Measurements from ENCODE around the gene IFNA4.
"Not testable (repeated sequence)": the region's sequence is repeated elsewhere in the genome, so short reads cannot be mapped to it uniquely, and the experiment has no call there.

The IFNA4 gene

DNA sequence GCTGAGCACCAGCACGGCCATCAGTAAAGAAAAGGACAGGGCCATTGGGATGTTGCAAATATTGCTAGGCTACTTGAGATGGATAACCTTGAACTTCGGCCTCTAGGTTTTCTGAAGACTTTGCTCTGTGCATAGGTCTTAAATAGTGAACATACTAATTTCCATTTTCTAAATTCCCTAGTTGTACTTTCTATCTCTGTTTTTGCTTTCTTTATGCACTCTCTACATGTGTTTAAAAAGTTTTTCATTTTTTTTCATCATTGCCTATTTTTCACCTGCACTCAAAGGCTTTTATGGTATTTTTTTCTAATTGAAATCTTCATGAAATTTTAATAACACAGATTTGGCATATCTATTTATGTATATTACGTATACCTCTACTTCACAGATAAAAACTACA is at the start of gene IFNA4:
TSS of gene IFNA4 (minus strand) at position 101 of the 400 bp plus-strand sequence. CDS start at position 45, 56 bp downstream.
- H3K27me3 ChIP-seq (ENCODE audit: low read depth); H3K4me1 ChIP-seq; H3K4me3 ChIP-seq; H3K36me3 ChIP-seq (replicated peaks); in situ Hi-C loops (cut with MboI; ENCODE audit: low sequenced_read_pairs); H3K9me3 ChIP-seq; DNase-seq (ENCODE audit: low spot score in 2 of 2): not testable (repeated sequence)

DNA sequence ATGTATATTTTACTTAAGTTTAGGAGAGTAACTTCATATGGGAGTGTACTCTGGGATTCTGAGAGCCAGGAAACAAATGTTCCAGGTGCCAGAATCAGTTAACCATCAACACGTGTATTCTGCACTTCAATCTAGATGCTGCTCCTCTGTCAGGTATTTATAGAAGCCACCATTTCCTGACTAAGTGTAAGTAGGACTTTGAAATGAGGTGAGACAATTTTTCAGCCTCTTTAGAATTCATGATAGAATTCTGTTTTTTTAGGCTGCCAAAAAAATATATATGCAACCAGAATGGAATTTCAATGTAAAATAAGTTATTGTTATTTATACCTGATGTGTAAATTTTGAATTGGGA is 49.0 kb upstream of the IFNA4 start:
- H3K27me3 ChIP-seq (ENCODE audit: low read depth); H3K4me1 ChIP-seq; H3K4me3 ChIP-seq; in situ Hi-C loops (cut with MboI; ENCODE audit: low sequenced_read_pairs); H3K9me3 ChIP-seq; DNase-seq (ENCODE audit: low spot score in 2 of 2); H3K36me3 ChIP-seq (replicated peaks): not testable (repeated sequence)

DNA sequence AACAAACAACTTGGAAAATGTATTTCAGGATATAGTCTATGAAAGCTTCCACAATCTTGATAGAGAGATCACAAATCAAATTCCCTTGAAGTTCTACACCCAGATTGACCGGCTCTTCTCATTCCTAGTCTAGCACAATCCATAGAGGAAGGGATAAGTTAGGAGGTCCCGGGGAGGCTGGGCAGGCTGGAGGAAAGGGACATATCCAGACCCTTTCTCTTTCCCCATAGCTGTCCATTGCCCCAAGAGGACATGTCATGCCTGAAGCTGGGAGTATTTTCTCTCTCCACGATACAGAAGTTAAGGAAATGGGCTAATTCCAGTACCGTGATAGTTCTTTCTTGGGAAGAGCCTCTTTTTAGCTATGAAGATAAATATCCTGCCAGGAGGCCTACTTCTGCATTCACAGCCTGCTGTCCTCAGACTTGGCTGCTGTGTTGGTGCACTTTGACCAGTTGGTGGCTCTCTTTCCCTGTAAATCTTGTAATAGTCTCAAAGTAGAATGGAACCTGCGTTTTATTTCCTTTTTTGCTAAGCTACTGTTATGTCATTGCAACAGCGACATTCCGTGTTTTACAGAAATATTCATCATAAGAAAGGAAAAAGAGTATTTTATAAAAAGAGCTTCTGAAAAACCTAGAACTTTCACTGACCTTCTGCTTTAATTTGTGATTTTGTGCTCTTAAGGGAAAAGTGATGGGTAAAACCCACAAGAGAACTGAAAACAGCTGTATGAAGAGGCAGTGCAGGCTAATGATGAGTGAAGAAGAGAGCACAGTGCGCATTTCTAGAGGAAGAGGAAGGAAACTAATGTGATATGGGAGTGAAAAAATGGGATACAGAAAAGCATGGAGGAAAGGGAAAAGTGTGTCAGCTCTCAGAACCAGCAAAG is 48.3 kb upstream of the IFNA4 start:
- in situ Hi-C loops (cut with MboI; ENCODE audit: low sequenced_read_pairs) = not testable (repeated sequence)

DNA sequence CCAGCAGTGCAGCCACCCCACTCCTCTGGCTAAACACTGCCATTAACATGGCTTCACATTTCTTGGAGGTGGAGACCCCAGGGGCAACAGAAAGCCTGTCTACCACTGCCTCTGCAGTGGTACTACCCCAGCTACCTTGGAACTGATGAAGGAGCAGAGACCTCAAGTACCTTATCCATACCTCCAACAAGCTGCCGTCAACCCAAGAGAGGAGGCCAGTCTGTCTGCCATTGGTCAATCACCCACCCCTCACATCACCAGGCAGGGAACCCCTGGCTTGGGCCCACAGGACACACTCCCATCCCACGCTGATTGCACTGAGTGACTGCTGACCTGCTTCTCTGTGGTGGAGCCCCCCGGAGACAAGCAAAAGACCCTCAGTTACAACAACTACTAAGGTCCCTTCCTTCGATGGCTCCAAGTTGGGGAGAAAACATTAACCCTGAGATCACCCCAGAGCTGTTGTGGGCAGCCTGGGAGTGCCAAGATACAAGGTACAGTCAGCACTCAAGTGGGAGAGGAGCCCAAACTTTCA is 46.8 kb upstream of the IFNA4 start:
- Histone ChIP-seq H3K4me3 (no peak overlapping the region), H3K9me3 (no peaks in the 10 kb centered on the region), H3K4me1 (no peaks in the 10 kb centered on the region), H3K27me3 (ENCODE audit: low read depth) (no peaks in the 10 kb centered on the region), H3K36me3 (replicated peaks) (no peaks in the 10 kb centered on the region)
- in situ Hi-C loops (cut with MboI; ENCODE audit: low sequenced_read_pairs) = no loop called here
- no peak for DNase-seq (ENCODE audit: low spot score in 2 of 2)

More for the DNA sequence above, 48.3 kb upstream of the IFNA4 start:
- peak; percentile 13 to 14 for DNase-seq (ENCODE audit: low spot score in 2 of 2)
- not testable (repeated sequence) for H3K9me3 ChIP-seq; H3K36me3 ChIP-seq (replicated peaks); H3K4me1 ChIP-seq; H3K4me3 ChIP-seq; H3K27me3 ChIP-seq (ENCODE audit: low read depth)

DNA sequence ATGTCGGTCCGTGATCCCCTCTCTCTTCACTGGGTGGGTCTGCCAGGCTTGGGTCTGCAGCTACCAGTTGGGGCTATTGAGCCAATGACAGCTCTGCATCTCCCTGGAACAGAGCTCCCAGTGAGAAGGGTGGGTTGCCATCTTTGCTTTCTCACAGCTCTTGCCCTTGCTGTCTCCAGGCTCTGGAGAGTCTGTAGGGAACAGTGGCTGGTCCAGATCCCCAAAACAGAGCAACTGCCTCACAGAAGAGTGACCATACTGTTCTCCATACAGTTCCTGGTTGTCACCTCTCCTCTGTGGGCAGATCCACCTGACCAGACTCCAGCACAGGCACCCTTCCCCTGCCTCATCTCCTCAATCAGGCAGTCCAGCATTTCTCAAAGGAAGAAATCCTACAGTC is 45.9 kb upstream of the IFNA4 start:
- in situ Hi-C loops (cut with MboI; ENCODE audit: low sequenced_read_pairs) = no loop called here
- H3K27me3 ChIP-seq (ENCODE audit: low read depth) = no peaks in the 10 kb centered on the region
- H3K4me1 ChIP-seq = no peaks in the 10 kb centered on the region
- no peak for DNase-seq (ENCODE audit: low spot score in 2 of 2)
- no peaks in the 10 kb centered on the region for H3K9me3 ChIP-seq
- no peak overlapping the region for H3K4me3 ChIP-seq
- no peaks in the 10 kb centered on the region for H3K36me3 ChIP-seq (replicated peaks)

DNA sequence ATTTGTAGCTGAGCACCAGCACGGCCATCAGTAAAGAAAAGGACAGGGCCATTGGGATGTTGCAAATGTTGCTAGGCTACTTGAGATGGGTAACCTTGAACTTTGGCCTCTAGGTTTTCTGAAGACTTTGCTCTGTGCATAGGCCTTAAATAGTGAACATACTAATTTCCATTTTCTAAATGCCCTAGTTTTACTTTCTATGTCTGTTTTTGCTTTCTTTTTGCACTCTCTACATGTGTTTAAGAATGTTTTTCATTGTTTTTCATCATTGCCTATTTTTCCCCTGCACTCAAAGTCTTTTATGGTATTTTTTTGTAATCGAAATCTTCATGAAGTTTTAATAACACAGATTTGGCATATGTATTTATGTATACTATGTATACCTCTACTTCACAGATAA is 40.7 kb upstream of the IFNA4 start, which contains the start of gene IFNA17:
TSS of gene IFNA17 (minus strand) at position 101 of the 400 bp plus-strand sequence. CDS start at position 52, 49 bp downstream.
- H3K36me3 ChIP-seq (replicated peaks) = no peaks in the 10 kb centered on the region
- no peaks in the 10 kb centered on the region for H3K27me3 ChIP-seq (ENCODE audit: low read depth)
- no peaks in the 10 kb centered on the region for H3K9me3 ChIP-seq
- in situ Hi-C loops (cut with MboI; ENCODE audit: low sequenced_read_pairs) = no loop called here
- no peak within 1 kb of the TSS for H3K4me3 ChIP-seq
- H3K4me1 ChIP-seq = no peaks in the 10 kb centered on the region
- DNase-seq (ENCODE audit: low spot score in 2 of 2) = no peak

DNA sequence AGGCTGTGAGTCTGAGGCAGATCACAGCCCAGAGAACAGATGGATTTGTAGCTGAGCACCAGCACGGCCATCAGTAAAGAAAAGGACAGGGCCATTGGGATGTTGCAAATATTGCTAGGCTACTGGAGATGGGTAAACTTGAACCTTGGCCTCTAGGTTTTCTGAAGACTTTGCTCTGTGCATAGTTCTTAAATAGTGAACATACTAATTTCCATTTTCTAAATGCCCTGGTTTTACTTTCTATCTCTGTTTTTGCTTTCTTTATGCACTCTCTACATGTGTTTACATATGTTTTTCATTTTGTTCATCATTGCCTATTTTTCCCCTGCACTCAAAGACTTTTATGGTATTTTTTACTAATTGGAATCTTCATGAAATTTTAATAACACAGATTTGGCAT is 29.8 kb upstream of the IFNA4 start, which contains the start of gene IFNA16:
TSS of gene IFNA16 (minus strand) at position 101 of the 400 bp plus-strand sequence. CDS start at position 95, 6 bp downstream.
- H3K9me3 ChIP-seq; H3K36me3 ChIP-seq (replicated peaks); H3K4me3 ChIP-seq; H3K27me3 ChIP-seq (ENCODE audit: low read depth); in situ Hi-C loops (cut with MboI; ENCODE audit: low sequenced_read_pairs); H3K4me1 ChIP-seq; DNase-seq (ENCODE audit: low spot score in 2 of 2): not testable (repeated sequence)

DNA sequence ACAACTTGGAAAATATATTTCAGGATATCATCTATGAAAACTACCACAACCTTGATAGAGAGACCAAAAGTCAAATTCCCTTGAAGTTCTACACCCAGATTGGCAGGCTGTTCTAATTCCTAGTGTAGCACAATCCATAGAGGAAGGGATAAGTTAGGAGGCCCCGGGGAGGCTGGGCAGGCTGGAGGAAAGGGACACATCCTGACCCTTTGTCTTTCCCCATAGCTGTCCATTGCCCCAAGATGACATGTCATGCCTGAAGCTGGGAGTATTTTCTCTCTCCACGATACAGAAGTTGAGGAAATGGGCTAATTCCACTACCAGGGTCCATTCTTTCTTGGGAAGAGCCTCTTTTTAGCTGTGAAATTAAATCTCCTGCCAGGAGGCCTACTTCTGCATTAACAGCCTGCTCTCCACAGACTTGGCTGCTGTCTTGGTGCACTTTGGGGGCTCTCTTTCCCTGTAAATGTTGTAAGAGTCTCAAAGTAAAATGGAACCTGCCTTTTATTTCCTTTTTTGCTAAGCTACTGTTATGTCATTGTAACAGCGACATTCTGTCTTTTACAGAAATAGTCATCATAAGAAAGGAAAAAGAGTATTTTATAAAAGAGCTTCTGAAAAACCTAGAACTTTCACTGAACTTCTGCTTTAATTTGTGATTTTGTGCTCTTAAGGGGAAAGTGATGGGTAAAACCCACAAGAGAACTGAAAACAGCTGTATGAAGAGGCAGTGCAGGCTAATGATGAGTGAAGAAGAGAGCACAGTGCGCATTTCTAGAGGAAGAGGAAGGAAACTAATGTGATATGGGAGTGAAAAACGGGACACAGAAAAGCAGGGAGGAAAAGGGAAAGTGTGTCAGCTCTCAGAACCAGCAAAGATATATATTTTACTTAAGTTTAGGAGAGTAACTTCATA is 26.3 kb upstream of the IFNA4 start:
- H3K9me3 ChIP-seq; H3K36me3 ChIP-seq (replicated peaks); in situ Hi-C loops (cut with MboI; ENCODE audit: low sequenced_read_pairs); H3K4me3 ChIP-seq; H3K27me3 ChIP-seq (ENCODE audit: low read depth); H3K4me1 ChIP-seq: not testable (repeated sequence)
- peak in 1 of 2 experiments; percentile 2 for DNase-seq (ENCODE audit: low spot score in 2 of 2)

DNA sequence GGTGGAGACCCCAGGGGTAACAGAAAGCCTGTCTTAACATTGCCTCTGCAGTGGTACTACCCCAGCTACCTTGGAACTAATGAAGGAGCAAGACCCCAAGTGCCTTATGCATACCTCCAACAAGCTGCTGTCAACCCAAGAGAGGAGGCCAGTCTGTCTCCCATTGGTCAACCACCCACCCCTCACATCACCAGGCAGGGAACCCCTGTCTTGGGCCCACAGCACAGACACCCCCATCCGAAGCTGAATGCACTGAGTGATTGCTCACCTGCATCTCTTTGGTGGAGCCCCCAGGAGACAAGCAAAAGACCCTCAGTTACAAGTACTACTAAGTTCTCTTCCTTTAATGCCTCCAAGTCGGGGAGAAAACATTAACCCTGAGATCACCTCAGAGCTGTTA is 24.8 kb upstream of the IFNA4 start:
- DNase-seq (ENCODE audit: low spot score in 2 of 2); H3K27me3 ChIP-seq (ENCODE audit: low read depth); H3K36me3 ChIP-seq (replicated peaks); H3K4me3 ChIP-seq; H3K4me1 ChIP-seq; H3K9me3 ChIP-seq; in situ Hi-C loops (cut with MboI; ENCODE audit: low sequenced_read_pairs): not testable (repeated sequence)

DNA sequence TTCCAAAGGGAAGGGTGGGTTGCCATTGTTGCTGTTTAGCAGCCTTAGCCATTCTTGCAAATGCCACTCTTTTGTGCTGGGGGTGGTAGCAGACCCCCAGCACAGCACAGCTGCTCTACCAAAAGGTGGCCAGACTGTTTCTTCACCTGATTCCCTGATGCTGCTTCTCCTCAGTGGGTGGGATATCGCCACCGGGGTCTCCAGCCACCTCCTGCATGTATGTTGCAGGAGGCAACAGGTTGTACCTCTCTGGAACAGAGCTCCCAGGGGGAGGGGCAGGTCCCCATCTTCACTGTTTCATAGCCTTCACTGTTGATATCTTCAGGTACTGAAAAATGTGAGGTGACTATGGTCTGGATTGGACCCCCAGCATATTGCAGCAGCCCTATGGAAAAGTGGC is 23.4 kb upstream of the IFNA4 start:
- H3K4me3 ChIP-seq; H3K27me3 ChIP-seq (ENCODE audit: low read depth); H3K9me3 ChIP-seq; H3K4me1 ChIP-seq; H3K36me3 ChIP-seq (replicated peaks); in situ Hi-C loops (cut with MboI; ENCODE audit: low sequenced_read_pairs); DNase-seq (ENCODE audit: low spot score in 2 of 2): not testable (repeated sequence)

DNA sequence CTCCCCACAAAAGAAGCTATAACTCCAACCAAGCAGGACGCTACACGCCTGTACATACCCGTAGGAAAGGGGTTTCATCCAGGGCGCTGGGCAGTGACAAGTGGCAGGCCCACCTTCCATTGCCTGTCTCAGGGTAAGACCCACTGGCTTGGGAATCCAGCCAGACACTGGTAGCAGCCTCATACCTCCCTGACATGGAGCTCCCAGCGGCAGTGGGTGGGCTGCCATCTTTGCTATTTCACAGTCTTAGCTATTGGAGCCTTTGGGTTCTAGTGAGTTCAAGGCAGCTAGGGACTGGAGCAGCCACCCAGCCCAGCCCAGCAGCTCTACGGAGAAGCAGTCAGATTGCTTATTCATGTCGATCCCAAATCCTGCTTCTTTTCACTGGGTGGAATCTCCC is 22.9 kb upstream of the IFNA4 start:
- H3K4me1 ChIP-seq = no peaks in the 10 kb centered on the region
- no peak for DNase-seq (ENCODE audit: low spot score in 2 of 2)
- no peaks in the 10 kb centered on the region for H3K36me3 ChIP-seq (replicated peaks)
- H3K27me3 ChIP-seq (ENCODE audit: low read depth) = no peaks in the 10 kb centered on the region
- no peaks in the 10 kb centered on the region for H3K9me3 ChIP-seq
- in situ Hi-C loops (cut with MboI; ENCODE audit: low sequenced_read_pairs) = no loop called here
- no peak overlapping the region for H3K4me3 ChIP-seq

DNA sequence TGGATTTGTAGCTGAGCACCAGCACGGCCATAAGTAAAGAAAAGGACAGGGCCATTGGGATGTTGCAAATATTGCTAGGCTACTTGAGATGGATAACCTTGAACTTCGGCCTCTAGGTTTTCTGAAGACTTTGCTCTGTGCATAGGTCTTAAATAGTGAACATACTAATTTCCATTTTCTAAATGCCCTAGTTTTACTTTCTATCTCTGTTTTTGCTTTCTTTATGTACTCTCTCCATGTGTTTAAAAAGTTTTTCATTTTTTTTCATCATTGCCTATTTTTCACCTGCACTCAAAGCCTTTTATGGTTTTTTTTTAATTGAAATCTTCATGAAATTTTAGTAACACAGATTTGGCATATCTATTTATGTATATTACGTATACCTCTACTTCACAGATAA is 19.7 kb upstream of the IFNA4 start, which contains the start of gene IFNA10:
TSS of gene IFNA10 (minus strand) at position 101 of the 400 bp plus-strand sequence. CDS start at position 55, 46 bp downstream.
- H3K36me3 ChIP-seq (replicated peaks); H3K4me1 ChIP-seq; in situ Hi-C loops (cut with MboI; ENCODE audit: low sequenced_read_pairs); DNase-seq (ENCODE audit: low spot score in 2 of 2); H3K27me3 ChIP-seq (ENCODE audit: low read depth); H3K4me3 ChIP-seq; H3K9me3 ChIP-seq: not testable (repeated sequence)

DNA sequence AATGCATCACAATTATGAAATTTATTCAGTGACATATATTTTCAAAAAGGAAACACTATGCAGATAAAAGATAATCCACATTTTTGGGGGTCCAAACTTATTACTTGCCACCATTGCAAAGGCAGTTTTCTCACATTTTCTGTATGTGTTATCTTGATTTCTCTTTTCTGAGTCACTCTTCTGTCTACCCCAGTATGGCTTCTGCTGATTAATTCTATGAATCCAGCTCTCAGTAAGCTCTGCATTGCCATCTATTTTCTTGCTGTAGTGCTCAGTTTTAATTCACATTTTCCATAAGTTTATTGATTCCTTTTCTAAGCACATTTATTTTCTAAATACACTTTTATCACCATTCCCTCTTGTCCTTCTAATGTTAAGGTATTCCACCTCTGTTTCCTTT is 17.8 kb upstream of the IFNA4 start:
- in situ Hi-C loops (cut with MboI; ENCODE audit: low sequenced_read_pairs) = no loop called here
- H3K4me1 ChIP-seq = no peaks in the 10 kb centered on the region
- no peaks in the 10 kb centered on the region for H3K27me3 ChIP-seq (ENCODE audit: low read depth)

More for the DNA sequence above, 17.8 kb upstream of the IFNA4 start:
- Histone ChIP-seq H3K9me3 (no peaks in the 10 kb centered on the region), H3K36me3 (replicated peaks) (no peaks in the 10 kb centered on the region), H3K4me3 (no peak overlapping the region)
- no peak for DNase-seq (ENCODE audit: low spot score in 2 of 2)
